Adrenal gland (tissue), 12 donors: ENCODE measurements around the gene WDR70. TPM values are rescaled to one million over a fixed set of nuclear protein-coding genes. Genes with fewer than 3 reads are reported as not detected.

ENCODE experiments used
- DNase-seq, 7 donors: peaks; one replicate each; pipeline ENCODE4 v3.0.0-alpha.2; 2019 to 2020
- H3K27ac ChIP-seq, 5 donors: fragments of 200-600 bp; sonication (generic) in 4 of 5; 1 replicate in 3 of 5; 2 replicates in 2 of 5; pipeline versions ENCODE4 v1.5.1 to v1.8.0; 2016 to 2020; ENCODE audit warnings: mild to moderate bottlenecking in 1 of 5
- H3K27me3 ChIP-seq: fragments of 200-600 bp; 2 replicates; pipeline ENCODE4 v1.8.0; 2021
- H3K36me3 ChIP-seq, 2 donors: fragments of 200-600 bp; replicated peaks in 1 of 2; 1 replicate in 1 of 2; 2 replicates in 1 of 2; pipeline versions ENCODE4 v1.5.1 to v1.8.0; 2018 to 2022
- H3K4me1 ChIP-seq, 2 donors: fragments of 200-600 bp; replicated peaks in 1 of 2; 1 replicate in 1 of 2; 2 replicates in 1 of 2; pipeline versions ENCODE4 v1.5.1 to v1.8.0; 2018 to 2021
- H3K4me3 ChIP-seq, 4 donors: fragments of 200-600 bp; sonication (generic) in 3 of 4; one replicate each; pipeline ENCODE4 v1.5.1; 2016 to 2018
- H3K9me3 ChIP-seq, 3 donors: fragments of 200-600 bp; sonication (generic) in 1 of 3; replicated peaks in 1 of 3; 1 replicate in 2 of 3; 2 replicates in 1 of 3; pipeline versions ENCODE4 v1.5.1 to v1.8.0; 2016 to 2021
- CTCF ChIP-seq, 6 experiments: fragments of 450-650 bp in 4 of 6; fragments of 200-600 bp in 2 of 6; sonication (generic) in 1 of 6; IDR thresholded peaks; 1 replicate in 5 of 6; 2 replicates in 1 of 6; pipeline versions ENCODE4 v1.5.1 to v1.8.0; 2016 to 2021; ENCODE audit warnings: antibody characterized with exemption in 6 of 6, mild to moderate bottlenecking in 2 of 6, moderate library complexity in 1 of 6
- POLR2A ChIP-seq, 2 donors: fragments of 450-650 bp; IDR thresholded peaks; one replicate each; pipeline ENCODE4 v1.6.1; 2017; ENCODE audit warnings: antibody characterized with exemption in 2 of 2, mild to moderate bottlenecking in 2 of 2, moderate library complexity in 1 of 2
- WGBS, 4 donors: extraction: QIAGEN DNeasy Blood & Tissue Kit in 2 of 4; methylation state at CpG; one replicate each; pipeline versions ENCODE4 v1.1.5 to v1.1.7; 2013 to 2017; 5-methylcytosine and 5-hydroxymethylcytosine counted together
- intact Hi-C, 2 donors: fragments of 100-400 bp; cut with DNase I; formaldehyde crosslinking; loops; one replicate each; pipeline versions ENCODE4 v1.14.1 to v1.15.0; 2022 to 2023
- polyA plus RNA-seq, 3 donors: library from polyadenylated mRNA; stranded (reverse); fragments of 200-250 nt in 2 of 3; fragments of 350-450 nt in 1 of 3; fragmentation: Illumina TruSeq in 1 of 3; extraction: RNeasy Lipid Tissue Mini Kit (QIAGEN cat#74804) in 1 of 3; gene quantifications; one replicate each; pipeline ENCODE4 v1.2.3, GENCODE V29; 2013 to 2014
- total RNA-seq, 9 donors: library from RNA; depleted of rRNA in 4 of 9; stranded (reverse); fragments of >200 nt in 4 of 9; fragments of 120-200 nt in 1 of 9; fragmentation: NEBNext Ultra II Directional in 1 of 9; extraction: Animal tissue kit (Norgen Biotek cat#: 25700) in 1 of 9; gene quantifications; one replicate each; pipeline versions ENCODE4 v1.1.0 to v1.2.4, GENCODE V29; 2013 to 2023
- donor health status: healthy with polysubstance abuse.
- donor health status: Bipolar disorder and iron deficiency.
- donor health status: DM: yes; HTN: yes; CAD: no.
- donor health status: DM: no; HTN: no; CAD: no.
- donor health status: DM: no; HTN: no; CAD: no.
- donor health status: DM: yes; HTN: yes; CAD: no.

The WDR70 gene
- total and polyA plus RNA-seq, 12 donors: 9.2 to 42.6 (median 28.4) TPM

- no peak for TF ChIP-seq POLR2A (IDR thresholded peaks at IDR 0.05)
- TF ChIP-seq CTCF (IDR thresholded peaks at IDR 0.05): no peak
Measured at GRCh38 chr5:37533851-37534250, 154.7 kb downstream of the WDR70 start.

DNA sequence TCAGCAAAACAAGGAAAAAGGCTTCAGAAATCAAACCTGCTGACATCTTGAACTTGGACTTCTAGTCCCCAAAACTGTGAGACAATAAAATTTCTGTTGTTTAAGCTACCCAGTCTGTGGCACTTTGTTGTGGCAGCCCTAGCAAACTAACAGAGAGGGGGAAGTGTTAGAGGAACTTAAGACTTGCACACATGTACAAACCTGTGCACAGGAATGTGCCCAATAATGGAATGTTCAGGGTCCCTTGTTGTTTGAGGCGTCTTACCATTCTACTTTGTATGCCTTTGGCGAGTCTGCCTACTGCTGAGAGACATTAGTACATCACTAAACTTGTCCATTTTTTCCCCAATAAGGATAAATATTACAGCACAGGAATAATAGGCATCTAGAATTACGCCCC, 160.3 kb downstream of the WDR70 start:
- no peak overlapping the region for H3K4me3 ChIP-seq
- WGBS, 4 donors: 95 to 98% (median 96%) methylated on average over 3 of the region's 3 CpGs
- no peaks in the 10 kb centered on the region for H3K9me3 ChIP-seq
- TF ChIP-seq CTCF (IDR thresholded peaks at IDR 0.05) (no peak), POLR2A (IDR thresholded peaks at IDR 0.05) (no peak)
- H3K27ac ChIP-seq: no peak overlapping the region
- peaks cover 0 to 4% of the 10 kb centered on the region in 2 donors for H3K4me1 ChIP-seq
- H3K27me3 ChIP-seq: no peaks in the 10 kb centered on the region
- intact Hi-C loops: no loop called here
- DNase-seq: no peak
- H3K36me3 ChIP-seq: no peaks in the 10 kb centered on the region

More at GRCh38 chr5:37533851-37534250, 154.7 kb downstream of the WDR70 start:
- no peak for DNase-seq
- H3K27me3 ChIP-seq: no peaks in the 10 kb centered on the region
- no peak overlapping the region for H3K27ac ChIP-seq
- no peaks in the 10 kb centered on the region for H3K9me3 ChIP-seq
- no peaks in the 10 kb centered on the region for H3K4me1 ChIP-seq
- no peak overlapping the region for H3K4me3 ChIP-seq
- intact Hi-C loops: no loop called here
- 94 to 99% (median 97%) methylated on average over 2 to 6 of the region's 6 CpGs for WGBS, 4 donors
- H3K36me3 ChIP-seq: no peaks in the 10 kb centered on the region

- WGBS, 4 donors: 94 to 98% (median 96%) methylated on average over 1 of the region's 1 CpG
- intact Hi-C loops: no loop called here
- no peak for TF ChIP-seq POLR2A (IDR thresholded peaks at IDR 0.05)
- no peak for TF ChIP-seq CTCF (IDR thresholded peaks at IDR 0.05)
- no peak overlapping the region for H3K27ac ChIP-seq
- peaks cover 0 to 4% of the 10 kb centered on the region in 2 donors for H3K4me1 ChIP-seq
- no peak overlapping the region for H3K4me3 ChIP-seq
- no peaks in the 10 kb centered on the region for H3K36me3 ChIP-seq
- no peaks in the 10 kb centered on the region for H3K9me3 ChIP-seq
- no peak for DNase-seq
- H3K27me3 ChIP-seq: no peaks in the 10 kb centered on the region
Measured at GRCh38 chr5:37543216-37543615, 164.1 kb downstream of the WDR70 start.

- no peaks in the 10 kb centered on the region for H3K9me3 ChIP-seq
- no peak for TF ChIP-seq POLR2A (IDR thresholded peaks at IDR 0.05)
- no peak for TF ChIP-seq CTCF (IDR thresholded peaks at IDR 0.05)
- no peaks in the 10 kb centered on the region for H3K36me3 ChIP-seq
- DNase-seq: no peak
- no peak overlapping the region for H3K4me3 ChIP-seq
- intact Hi-C loops: no loop called here
- H3K27ac ChIP-seq: no peak overlapping the region
- H3K27me3 ChIP-seq: no peaks in the 10 kb centered on the region
- peaks cover 0 to 19% of the 10 kb centered on the region in 2 donors for H3K4me1 ChIP-seq
Measured at GRCh38 chr5:37549411-37549810, 170.3 kb downstream of the WDR70 start.
